Transverse colon (tissue), 4 donors: ENCODE results near the gene RHOB. TPM values are rescaled to one million over a fixed set of nuclear protein-coding genes. Genes with fewer than 3 reads are reported as not detected.

ENCODE experiments used
- DNase-seq: peaks from one replicate; pipeline ENCODE4 v3.0.0-alpha.2; 2019
- H3K27ac ChIP-seq, 4 donors: fragments of 200-600 bp; sonication (generic); 2 replicates each; pipeline ENCODE4 v1.5.1; 2016 to 2018; ENCODE audit warnings: inconsistent platforms in 4 of 4
- H3K27me3 ChIP-seq: fragments of 200-600 bp; sonication (generic); 2 replicates; pipeline ENCODE4 v1.5.1; 2017; ENCODE audit warnings: inconsistent platforms
- H3K36me3 ChIP-seq, 4 donors: fragments of 200-600 bp; sonication (generic); 2 replicates each; pipeline ENCODE4 v1.5.1; 2017 to 2019; ENCODE audit warnings: inconsistent platforms in 4 of 4
- H3K4me1 ChIP-seq, 4 donors: fragments of 200-600 bp; sonication (generic); 2 replicates each; pipeline ENCODE4 v1.5.1; 2017 to 2020; ENCODE audit warnings: inconsistent platforms in 4 of 4
- H3K4me3 ChIP-seq, 4 donors: fragments of 200-600 bp; sonication (generic); 1 replicate in 1 of 4; 2 replicates in 3 of 4; pipeline versions ENCODE4 v1.5.1 to v1.6.1; 2017 to 2019; ENCODE audit warnings: inconsistent platforms in 4 of 4
- H3K9me3 ChIP-seq, 2 donors: fragments of 200-600 bp; sonication (generic); 2 replicates each; pipeline ENCODE4 v1.5.1; 2017 to 2019; ENCODE audit warnings: inconsistent platforms in 2 of 2
- EP300 ChIP-seq: sonication (generic); formaldehyde crosslinking; IDR thresholded peaks from one replicate; pipeline ENCODE4 v1.6.1; 2017; ENCODE audit warnings: antibody characterized with exemption, low read depth
- POLR2A ChIP-seq: fragments of 450-650 bp; IDR thresholded peaks from one replicate; pipeline ENCODE4 v1.6.1; 2016; ENCODE audit warnings: antibody characterized with exemption, mild to moderate bottlenecking, moderate library complexity
- POLR2AphosphoS5 ChIP-seq, 3 donors: sonication (generic); formaldehyde crosslinking; IDR thresholded peaks; one replicate each; pipeline ENCODE4 v1.6.1; 2016; ENCODE audit warnings: antibody characterized with exemption in 3 of 3
- WGBS, 2 donors: methylation state at CpG; one replicate each; pipeline ENCODE4 v1.1.5; 2018; ENCODE audit warnings: low coverage in 1 of 2; 5-methylcytosine and 5-hydroxymethylcytosine counted together
- in situ Hi-C, 4 donors: fragments of 200-750 bp; cut with MboI; loops; one replicate each; pipeline versions ENCODE4 v1.15.0 to v1.15.1; 2017; ENCODE audit warnings: low sequenced_read_pairs in 3 of 4, low pct_ligation_motif_present in 1 of 4, low pct_unique_long_range_greater_than_20kb in 1 of 4
- intact Hi-C: fragments of 100-400 bp; cut with DNase I; formaldehyde crosslinking; loops from one replicate; pipeline ENCODE4 v1.15.1; 2023; ENCODE audit warnings: low total_unique reads
- total RNA-seq, 4 donors: library from RNA; depleted of rRNA; stranded (reverse); fragments of >200 nt; gene quantifications; one replicate each; pipeline ENCODE4 v1.1.0, GENCODE V29; 2016
- TF ChIP-seq, protein P1 (sequence below), 5 experiments: fragments of 200-600 bp in 3 of 5; fragments of 450-650 bp in 2 of 5; sonication (generic) in 3 of 5; IDR thresholded peaks; 1 replicate in 2 of 5; 2 replicates in 3 of 5; pipeline ENCODE4 v1.5.1; 2016 to 2017; ENCODE audit warnings: antibody characterized with exemption in 5 of 5, inconsistent platforms in 3 of 5, mild to moderate bottlenecking in 2 of 5, moderate library complexity in 1 of 5

The RHOB gene
- total RNA-seq, 4 donors from 2014 or later = 360 to 732 (median 532) TPM

DNA sequence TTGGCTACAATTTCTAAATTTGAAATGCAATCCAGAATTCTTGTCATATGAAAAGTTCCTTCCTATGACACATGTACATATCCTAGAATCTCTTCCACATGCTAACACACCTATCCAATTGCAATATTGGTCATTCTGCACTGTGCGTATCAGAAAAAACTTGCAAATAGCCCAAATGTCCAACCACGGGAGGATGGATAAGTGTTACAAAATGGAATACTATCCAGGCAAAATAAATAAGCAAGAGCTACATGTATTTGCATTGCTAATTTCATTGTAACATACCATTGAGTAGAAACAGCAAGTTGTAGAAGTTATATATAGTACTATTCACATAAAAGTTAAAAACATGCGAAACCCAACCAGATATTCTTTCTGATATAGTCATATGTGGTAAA, 15.6 kb upstream of the RHOB start:
- in situ Hi-C loops = loop anchor here in 2 of 4 donors (10.0 to 25.0 kb wide), 2 partner anchors 206 to 214 kb away; no protein-coding TSS in a partner anchor

DNA sequence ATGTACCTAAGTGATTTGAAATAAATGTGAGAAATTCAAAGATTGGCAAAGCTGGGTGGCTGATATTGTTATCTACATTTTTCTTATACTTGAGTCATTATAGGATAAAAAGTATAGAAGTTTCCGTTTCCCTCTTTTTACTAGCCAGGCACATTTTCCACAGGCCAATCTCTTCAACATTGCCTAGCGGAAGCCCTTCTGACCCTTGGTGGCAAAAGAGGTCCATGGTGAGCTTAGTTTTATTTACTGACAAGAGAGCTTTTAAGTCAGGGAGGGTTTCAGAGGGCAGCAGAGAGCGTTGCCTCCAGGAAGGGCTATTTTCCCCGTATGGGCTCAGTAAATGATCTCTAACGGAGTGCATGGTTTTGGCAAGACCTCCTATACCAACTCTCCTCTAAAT, 15.1 kb upstream of the RHOB start:
- intact Hi-C loops (no loop called here), in situ Hi-C loops (loop anchor here in 2 of 4 donors (10.0 to 25.0 kb wide), 2 partner anchors 206 to 213 kb away; no protein-coding TSS in a partner anchor)
- Histone ChIP-seq H3K4me1 (peaks cover 0 to 14% (median 10%) of the 10 kb centered on the region in 4 donors), H3K27me3 (no peaks in the 10 kb centered on the region), H3K27ac (no peak overlapping the region), H3K9me3 (no peaks in the 10 kb centered on the region), H3K36me3 (no peaks in the 10 kb centered on the region), H3K4me3 (no peak overlapping the region)
- WGBS, 2 donors = 83 to 91% methylated on average over 2 to 5 of the region's 5 CpGs
- TF ChIP-seq POLR2AphosphoS5 (IDR thresholded peaks at IDR 0.05) (no peak), POLR2A (no peak), EP300 (no peak)
- TF ChIP-seq, protein P1, sequence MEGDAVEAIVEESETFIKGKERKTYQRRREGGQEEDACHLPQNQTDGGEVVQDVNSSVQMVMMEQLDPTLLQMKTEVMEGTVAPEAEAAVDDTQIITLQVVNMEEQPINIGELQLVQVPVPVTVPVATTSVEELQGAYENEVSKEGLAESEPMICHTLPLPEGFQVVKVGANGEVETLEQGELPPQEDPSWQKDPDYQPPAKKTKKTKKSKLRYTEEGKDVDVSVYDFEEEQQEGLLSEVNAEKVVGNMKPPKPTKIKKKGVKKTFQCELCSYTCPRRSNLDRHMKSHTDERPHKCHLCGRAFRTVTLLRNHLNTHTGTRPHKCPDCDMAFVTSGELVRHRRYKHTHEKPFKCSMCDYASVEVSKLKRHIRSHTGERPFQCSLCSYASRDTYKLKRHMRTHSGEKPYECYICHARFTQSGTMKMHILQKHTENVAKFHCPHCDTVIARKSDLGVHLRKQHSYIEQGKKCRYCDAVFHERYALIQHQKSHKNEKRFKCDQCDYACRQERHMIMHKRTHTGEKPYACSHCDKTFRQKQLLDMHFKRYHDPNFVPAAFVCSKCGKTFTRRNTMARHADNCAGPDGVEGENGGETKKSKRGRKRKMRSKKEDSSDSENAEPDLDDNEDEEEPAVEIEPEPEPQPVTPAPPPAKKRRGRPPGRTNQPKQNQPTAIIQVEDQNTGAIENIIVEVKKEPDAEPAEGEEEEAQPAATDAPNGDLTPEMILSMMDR (IDR thresholded peaks at IDR 0.05) = no peak
- no peak for DNase-seq

More for the DNA sequence above, 15.6 kb upstream of the RHOB start:
- Histone ChIP-seq H3K27me3 (no peaks in the 10 kb centered on the region), H3K36me3 (no peaks in the 10 kb centered on the region), H3K4me3 (no peak overlapping the region), H3K9me3 (no peaks in the 10 kb centered on the region), H3K27ac (no peak overlapping the region), H3K4me1 (peaks cover 0 to 14% (median 10%) of the 10 kb centered on the region in 4 donors)
- 89 to 99% methylated on average over 3 of the region's 3 CpGs for WGBS, 2 donors
- no peak for DNase-seq
- intact Hi-C loops = no loop called here
- no peak for TF ChIP-seq POLR2A
- no peak for TF ChIP-seq EP300

DNA sequence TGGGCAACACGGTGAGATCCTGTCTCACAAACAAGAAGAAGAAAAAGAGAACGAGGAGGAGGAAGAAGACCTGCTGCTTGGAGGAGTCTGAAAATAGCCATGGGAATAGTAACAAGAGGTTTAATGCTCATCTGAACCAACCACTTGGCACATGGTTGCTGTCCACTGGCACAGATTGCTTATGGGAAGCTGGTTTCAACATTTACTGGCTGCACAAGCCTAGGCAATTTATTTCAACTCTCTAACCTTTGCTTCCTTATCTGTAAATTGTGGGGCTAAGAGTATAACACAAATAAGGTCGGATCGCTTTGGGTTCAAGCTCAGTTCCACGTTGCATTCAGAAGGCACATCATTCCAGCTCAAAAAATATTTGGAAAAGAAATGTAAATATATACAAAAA, 14.2 kb upstream of the RHOB start:
- Histone ChIP-seq H3K4me1 (peaks cover 0 to 14% (median 10%) of the 10 kb centered on the region in 4 donors), H3K27ac (peak overlapping the region in 1 of 4 donors; percentile 4), H3K36me3 (no peaks in the 10 kb centered on the region), H3K4me3 (no peak overlapping the region), H3K9me3 (no peaks in the 10 kb centered on the region), H3K27me3 (no peaks in the 10 kb centered on the region)
- intact Hi-C loops (no loop called here), in situ Hi-C loops (loop anchor here in 2 of 4 donors (10.0 to 25.0 kb wide), 2 partner anchors 205 to 212 kb away; no protein-coding TSS in a partner anchor)
- peak; percentile 7 for DNase-seq
- whole genome bisulfite sequencing, 2 donors = 64 to 67% methylated on average over 4 to 5 of the region's 5 CpGs
- TF ChIP-seq POLR2AphosphoS5 (IDR thresholded peaks at IDR 0.05) (no peak), EP300 (no peak), POLR2A (no peak)
- TF ChIP-seq, protein P1 (IDR thresholded peaks at IDR 0.05) = no peak

DNA sequence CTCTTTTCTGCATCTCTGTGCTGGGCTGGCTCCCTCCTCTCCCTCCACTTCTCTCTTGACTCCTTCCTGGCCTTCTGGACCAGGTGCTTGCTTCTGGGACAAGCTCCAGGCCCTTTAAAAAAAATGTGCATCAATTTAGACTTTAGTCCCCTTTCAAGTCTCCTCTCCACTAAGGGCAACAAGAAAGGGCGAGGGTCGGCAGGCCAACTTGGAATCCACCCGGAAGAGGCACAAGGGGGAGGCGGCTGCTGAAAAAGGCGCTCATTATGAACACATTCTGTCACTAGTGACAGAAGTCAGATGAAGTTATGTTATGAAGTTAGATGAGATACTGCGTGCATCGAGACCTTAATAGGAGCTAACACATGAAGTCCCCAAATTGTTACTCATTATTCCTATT, 13.6 kb upstream of the RHOB start:
- no peaks in the 10 kb centered on the region for H3K36me3 ChIP-seq
- no peaks in the 10 kb centered on the region for H3K27me3 ChIP-seq
- intact Hi-C loops (no loop called here), in situ Hi-C loops (loop anchor here in 2 of 4 donors (10.0 to 25.0 kb wide), 2 partner anchors 204 to 212 kb away; no protein-coding TSS in a partner anchor)
- peaks cover 0 to 19% (median 14%) of the 10 kb centered on the region in 4 donors for H3K4me1 ChIP-seq
- TF ChIP-seq POLR2A (no peak), POLR2AphosphoS5 (IDR thresholded peaks at IDR 0.05) (no peak), EP300 (no peak)
- TF ChIP-seq, protein P1 (IDR thresholded peaks at IDR 0.05) = no peak
- no peak overlapping the region for H3K27ac ChIP-seq
- 78 to 88% methylated on average over 5 to 7 of the region's 7 CpGs for WGBS, 2 donors
- H3K9me3 ChIP-seq = no peaks in the 10 kb centered on the region
- no peak overlapping the region for H3K4me3 ChIP-seq
- peak; percentile 2 for DNase-seq
